Measurements from ENCODE around the gene NKD1. TPM values are rescaled to one million over a fixed set of nuclear protein-coding genes. Genes with fewer than 3 reads are reported as not detected.

NKD1 gene
- total RNA-seq, 2 experiments from 2014 or later = 0.04 to 0.06 TPM

DNA sequence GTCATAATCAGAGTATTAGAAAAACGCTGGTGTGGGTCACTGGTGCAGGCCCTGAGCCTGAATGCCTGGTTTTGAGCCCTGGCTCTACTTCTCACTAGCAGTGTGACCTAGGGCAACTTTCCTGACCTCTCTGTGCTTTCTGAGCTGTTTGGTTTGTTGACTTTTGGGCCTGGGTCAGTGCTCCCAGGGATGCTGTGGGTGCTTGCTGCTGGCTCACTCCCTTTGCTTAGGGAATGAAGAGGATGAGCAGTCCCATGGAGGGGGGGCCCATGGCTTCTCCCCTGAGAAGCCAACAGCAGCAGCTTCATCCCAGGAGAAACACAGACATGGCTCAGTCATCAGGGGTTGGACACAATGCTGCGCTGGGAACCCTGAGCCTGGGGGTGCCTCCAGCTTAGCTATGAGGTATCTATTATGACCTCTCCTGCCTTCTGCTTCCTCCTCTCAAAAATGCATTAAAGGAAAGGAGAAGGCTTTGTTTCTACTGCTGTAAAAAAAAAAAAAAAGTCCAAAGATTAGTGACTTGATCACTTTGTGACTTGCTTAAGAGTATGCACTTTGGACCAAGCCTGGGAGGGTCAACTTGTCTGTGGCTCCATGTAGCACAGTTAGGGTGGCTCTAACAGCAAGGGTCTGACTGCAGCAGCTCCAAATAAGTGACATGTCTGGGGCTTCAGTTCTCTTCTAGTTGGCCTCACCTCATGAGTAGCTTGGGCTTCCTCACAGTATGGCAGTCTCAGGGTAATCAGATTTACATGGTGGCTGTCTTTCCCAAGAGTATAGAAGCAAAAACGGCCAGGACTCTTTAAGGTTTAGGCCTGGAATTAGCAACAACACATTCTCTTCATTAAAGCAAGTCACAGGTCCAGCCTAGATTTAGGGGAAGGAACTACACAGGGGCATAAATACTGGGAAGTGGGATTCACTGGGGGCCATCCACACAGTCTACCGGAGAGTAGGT, 13.0 kb downstream of the NKD1 start:
- intact Hi-C loops (cut with micrococcal nuclease; ENCODE audit: unreplicated experiment) = no loop called here
- no peaks in the 10 kb centered on the region for H3K9me3 ChIP-seq (ENCODE audit: low read length)
- no peak overlapping the region for H3K4me2 ChIP-seq (ENCODE audit: low read length)
- H3K79me2 ChIP-seq (ENCODE audit: insufficient read depth, low read depth, low read length) = no peaks in the 10 kb centered on the region
- H3K4me1 ChIP-seq (ENCODE audit: insufficient read depth, low read length, poor library complexity, severe bottlenecking) = no peaks in the 10 kb centered on the region
- H3K4me3 ChIP-seq (ENCODE audit: low read depth, low read length, poor library complexity, severe bottlenecking) = no peak overlapping the region
- no TSS peak for BruUV-seq (replicated peaks)
- no peak overlapping the region for H3K27ac ChIP-seq (ENCODE audit: low read depth, low read length, poor library complexity, severe bottlenecking)
- H4K20me1 ChIP-seq (ENCODE audit: insufficient read depth, low read length) = no peaks in the 10 kb centered on the region
- ChIA-PET POLR2A (no interaction called here), CTCF (ENCODE audit: unreplicated experiment) (no interaction called here)
- H3K36me3 ChIP-seq (ENCODE audit: insufficient read depth, low read length) = no peaks in the 10 kb centered on the region
- DNase-seq (ENCODE audit: low spot score) = no peak
- TF ChIP-seq, protein P1, sequence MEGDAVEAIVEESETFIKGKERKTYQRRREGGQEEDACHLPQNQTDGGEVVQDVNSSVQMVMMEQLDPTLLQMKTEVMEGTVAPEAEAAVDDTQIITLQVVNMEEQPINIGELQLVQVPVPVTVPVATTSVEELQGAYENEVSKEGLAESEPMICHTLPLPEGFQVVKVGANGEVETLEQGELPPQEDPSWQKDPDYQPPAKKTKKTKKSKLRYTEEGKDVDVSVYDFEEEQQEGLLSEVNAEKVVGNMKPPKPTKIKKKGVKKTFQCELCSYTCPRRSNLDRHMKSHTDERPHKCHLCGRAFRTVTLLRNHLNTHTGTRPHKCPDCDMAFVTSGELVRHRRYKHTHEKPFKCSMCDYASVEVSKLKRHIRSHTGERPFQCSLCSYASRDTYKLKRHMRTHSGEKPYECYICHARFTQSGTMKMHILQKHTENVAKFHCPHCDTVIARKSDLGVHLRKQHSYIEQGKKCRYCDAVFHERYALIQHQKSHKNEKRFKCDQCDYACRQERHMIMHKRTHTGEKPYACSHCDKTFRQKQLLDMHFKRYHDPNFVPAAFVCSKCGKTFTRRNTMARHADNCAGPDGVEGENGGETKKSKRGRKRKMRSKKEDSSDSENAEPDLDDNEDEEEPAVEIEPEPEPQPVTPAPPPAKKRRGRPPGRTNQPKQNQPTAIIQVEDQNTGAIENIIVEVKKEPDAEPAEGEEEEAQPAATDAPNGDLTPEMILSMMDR (conservative IDR thresholded peaks at IDR 0.05; ENCODE audit: low read length) = no peak
- TF ChIP-seq EZH2phosphoT487 (IDR thresholded peaks at IDR 0.05; ENCODE audit: borderline replicate concordance, low read depth, low read length) = no peak
- H2AFZ ChIP-seq (ENCODE audit: low read length) = no peak overlapping the region
- no peaks in the 10 kb centered on the region for H3K9me2 ChIP-seq (ENCODE audit: insufficient read depth, low read length)

DNA sequence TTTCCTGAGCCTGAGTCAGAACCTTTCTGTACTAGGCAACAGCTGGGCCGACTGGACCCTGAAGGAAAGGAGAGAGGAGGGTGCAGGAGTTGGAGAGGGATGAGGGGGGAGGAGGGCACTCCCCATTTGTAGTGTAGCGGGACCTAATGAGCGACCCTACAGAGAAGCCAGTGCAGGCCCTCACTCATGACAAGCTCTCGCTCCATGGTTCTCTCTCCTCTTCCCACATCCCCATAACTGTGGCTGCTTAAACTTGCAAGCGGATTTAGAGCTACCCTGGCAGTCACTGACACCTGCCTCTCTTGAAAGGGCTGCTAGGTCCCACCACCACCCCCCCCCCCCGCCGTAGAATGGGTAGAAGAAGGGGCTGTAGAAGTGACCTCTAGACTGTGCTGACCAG, 14.5 kb downstream of the NKD1 start:
- no peaks in the 10 kb centered on the region for H4K20me1 ChIP-seq (ENCODE audit: insufficient read depth, low read length)

More for the DNA sequence above, 14.5 kb downstream of the NKD1 start:
- ChIA-PET CTCF (ENCODE audit: unreplicated experiment) (no interaction called here), POLR2A (no interaction called here)
- TF ChIP-seq, protein P1 (conservative IDR thresholded peaks at IDR 0.05; ENCODE audit: low read length) = no peak
- TF ChIP-seq EZH2phosphoT487 (IDR thresholded peaks at IDR 0.05; ENCODE audit: borderline replicate concordance, low read depth, low read length) = no peak
- Histone ChIP-seq H3K4me3 (ENCODE audit: low read depth, low read length, poor library complexity, severe bottlenecking) (no peak overlapping the region), H3K79me2 (ENCODE audit: insufficient read depth, low read depth, low read length) (no peaks in the 10 kb centered on the region), H3K9me3 (ENCODE audit: low read length) (no peaks in the 10 kb centered on the region), H3K4me2 (ENCODE audit: low read length) (no peak overlapping the region), H3K36me3 (ENCODE audit: insufficient read depth, low read length) (no peaks in the 10 kb centered on the region), H2AFZ (ENCODE audit: low read length) (no peak overlapping the region), H3K4me1 (ENCODE audit: insufficient read depth, low read length, poor library complexity, severe bottlenecking) (no peaks in the 10 kb centered on the region), H3K27ac (ENCODE audit: low read depth, low read length, poor library complexity, severe bottlenecking) (no peak overlapping the region), H3K9me2 (ENCODE audit: insufficient read depth, low read length) (no peaks in the 10 kb centered on the region)
- BruUV-seq (replicated peaks) = no TSS peak
- DNase-seq (ENCODE audit: low spot score) = no peak
- intact Hi-C loops (cut with micrococcal nuclease; ENCODE audit: unreplicated experiment) = no loop called here
